HG03460 (cell line): Measurements from ENCODE around the gene ZP3.
A peak's percentile ranks its signal among the peaks of the same experiment; 100 is the strongest.
"Not testable (repeated sequence)": the region's sequence is repeated elsewhere in the genome, so short reads cannot be mapped to it uniquely, and the experiment has no call there.

Experiments
- ATAC-seq: cut with Tn5 transposase; IDR thresholded peaks from one replicate; pipeline ENCODE4 v1.9.1; 2021; ENCODE audit not compliant: unreplicated experiment

ZP3 gene

GRCh38 chr7:76424413-76425111, at the start of gene ZP3:
TSS of gene ZP3 (plus strand) at chr7:76424950. CDS start at chr7:76424965, 15 bp downstream.
- ATAC-seq, result no peak

- no peak for ATAC-seq
These were observed 49.5 kb upstream of the ZP3 start for GRCh38 chr7:76375251-76375650.

- ATAC-seq, result no peak
These were observed 47.4 kb upstream of the ZP3 start for GRCh38 chr7:76377186-76377918.

GRCh38 chr7:76380623-76380966, 44.2 kb upstream of the ZP3 start:
- ATAC-seq, result no peak

GRCh38 chr7:76381814-76382213, 42.9 kb upstream of the ZP3 start:
- no peak for ATAC-seq

GRCh38 chr7:76383089-76383944, 41.4 kb upstream of the ZP3 start:
- no peak for ATAC-seq

GRCh38 chr7:76386691-76387260, 38.0 kb upstream of the ZP3 start:
- no peak for ATAC-seq

- not testable (repeated sequence) for ATAC-seq
These were observed 37.0 kb upstream of the ZP3 start for GRCh38 chr7:76387789-76388188.

GRCh38 chr7:76390092-76390491, 34.7 kb upstream of the ZP3 start:
- no peak for ATAC-seq

- no peak for ATAC-seq
These were observed 32.1 kb upstream of the ZP3 start for GRCh38 chr7:76392531-76393115.

GRCh38 chr7:76393116-76394031, 31.4 kb upstream of the ZP3 start:
- ATAC-seq, result peak; percentile 85

GRCh38 chr7:76394957-76395356, 29.8 kb upstream of the ZP3 start:
- no peak for ATAC-seq

GRCh38 chr7:76395605-76395964, 29.2 kb upstream of the ZP3 start:
- ATAC-seq, result not testable (repeated sequence)

GRCh38 chr7:76395965-76396726, 28.6 kb upstream of the ZP3 start:
- ATAC-seq, result no peak

GRCh38 chr7:76396864-76397263, 27.9 kb upstream of the ZP3 start:
- ATAC-seq, result no peak

- no peak for ATAC-seq
These were observed 27.2 kb upstream of the ZP3 start for GRCh38 chr7:76397409-76398183.

GRCh38 chr7:76400248-76400647, 24.5 kb upstream of the ZP3 start:
- ATAC-seq, result no peak

GRCh38 chr7:76403097-76403496, 21.7 kb upstream of the ZP3 start:
- ATAC-seq, result not testable (repeated sequence)
